CD4-positive, alpha-beta T cell treated with Interleukin-15 for 1 hour (primary cell): ENCODE results near the gene B3GNT8.
"Not testable (repeated sequence)": the region's sequence is repeated elsewhere in the genome, so short reads cannot be mapped to it uniquely, and the experiment has no call there.

Experiments
- DNase-seq: peaks from one replicate; pipeline ENCODE4 v3.0.0-alpha.2; 2020

Gene B3GNT8

DNA sequence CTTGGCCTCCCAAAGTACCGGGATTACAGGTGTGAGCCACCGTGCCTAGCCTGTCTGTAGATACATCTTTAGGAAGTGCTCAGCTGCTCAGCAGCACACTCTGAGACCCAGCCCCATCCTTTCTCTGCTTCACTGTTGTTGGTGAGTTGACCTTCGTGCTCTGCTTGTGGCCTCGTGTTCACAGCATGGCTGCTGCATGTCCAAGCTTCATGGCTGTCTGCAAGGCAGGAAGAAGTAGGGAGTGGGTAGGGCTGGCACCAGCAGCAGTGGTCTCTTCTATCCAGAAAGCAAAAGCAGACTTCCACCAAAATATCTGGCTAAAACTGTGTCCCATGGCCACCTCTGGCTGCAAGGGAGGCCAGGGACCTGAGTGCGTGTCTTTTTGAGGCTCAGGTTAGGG lies 14.2 kb downstream of the B3GNT8 start:
- DNase-seq: no peak

DNA sequence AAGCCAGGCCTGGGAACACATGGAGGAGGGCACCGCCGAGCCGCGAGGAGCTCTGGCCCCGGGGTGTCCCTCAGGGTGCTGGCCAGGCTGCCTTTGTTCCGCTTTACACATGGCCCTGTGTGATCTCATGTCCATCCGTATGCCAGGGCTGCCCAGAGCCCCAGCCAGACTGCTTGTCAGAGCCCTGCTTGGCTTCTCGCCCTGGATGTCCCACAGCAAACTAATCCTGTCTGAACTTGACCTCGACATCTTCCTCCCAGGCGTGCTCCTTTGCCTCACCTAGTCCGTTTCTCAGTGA lies 15.3 kb downstream of the B3GNT8 start:
- DNase-seq: no peak

DNA sequence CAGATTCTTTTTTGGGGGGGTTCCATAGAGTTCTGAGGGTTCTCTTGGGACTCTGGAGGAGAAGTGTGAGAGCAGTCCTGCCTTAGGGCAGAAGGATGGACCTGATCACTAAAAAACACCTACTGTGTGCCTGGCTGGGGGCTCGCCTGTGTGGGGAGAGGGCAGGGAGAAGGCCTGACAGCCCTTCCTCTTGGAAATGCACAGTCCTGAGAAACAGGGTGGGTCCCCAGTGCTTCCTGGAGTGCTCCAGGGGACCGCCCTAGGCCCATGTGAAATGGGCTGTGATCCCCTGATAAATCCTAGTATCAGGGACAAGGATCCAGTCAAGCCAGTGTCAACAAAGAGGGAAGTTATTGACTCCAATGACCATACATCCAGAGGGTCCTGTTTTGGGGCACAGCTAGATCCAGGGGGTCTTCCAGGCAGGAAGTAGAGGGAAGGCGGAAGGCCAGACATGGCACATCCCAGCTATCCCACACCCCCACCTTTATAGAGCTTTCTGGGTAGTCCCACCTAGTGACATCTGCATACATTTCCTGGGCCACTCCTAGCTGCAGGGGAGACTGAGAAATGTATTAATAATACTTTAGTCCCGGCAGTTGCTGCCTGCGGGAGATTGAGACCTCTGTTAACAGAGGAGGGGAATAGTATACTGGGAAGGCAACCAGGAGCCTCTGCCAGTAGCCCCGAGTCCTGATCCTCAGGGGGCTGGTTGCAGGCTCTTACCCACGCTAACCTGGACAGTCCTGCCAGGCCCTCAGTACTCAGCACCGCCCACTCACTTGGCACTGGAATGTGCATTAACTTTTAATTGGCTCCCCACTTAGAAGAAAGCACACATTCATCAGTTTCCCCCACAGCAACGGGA lies 15.8 kb downstream of the B3GNT8 start:
- DNase-seq: no peak

DNA sequence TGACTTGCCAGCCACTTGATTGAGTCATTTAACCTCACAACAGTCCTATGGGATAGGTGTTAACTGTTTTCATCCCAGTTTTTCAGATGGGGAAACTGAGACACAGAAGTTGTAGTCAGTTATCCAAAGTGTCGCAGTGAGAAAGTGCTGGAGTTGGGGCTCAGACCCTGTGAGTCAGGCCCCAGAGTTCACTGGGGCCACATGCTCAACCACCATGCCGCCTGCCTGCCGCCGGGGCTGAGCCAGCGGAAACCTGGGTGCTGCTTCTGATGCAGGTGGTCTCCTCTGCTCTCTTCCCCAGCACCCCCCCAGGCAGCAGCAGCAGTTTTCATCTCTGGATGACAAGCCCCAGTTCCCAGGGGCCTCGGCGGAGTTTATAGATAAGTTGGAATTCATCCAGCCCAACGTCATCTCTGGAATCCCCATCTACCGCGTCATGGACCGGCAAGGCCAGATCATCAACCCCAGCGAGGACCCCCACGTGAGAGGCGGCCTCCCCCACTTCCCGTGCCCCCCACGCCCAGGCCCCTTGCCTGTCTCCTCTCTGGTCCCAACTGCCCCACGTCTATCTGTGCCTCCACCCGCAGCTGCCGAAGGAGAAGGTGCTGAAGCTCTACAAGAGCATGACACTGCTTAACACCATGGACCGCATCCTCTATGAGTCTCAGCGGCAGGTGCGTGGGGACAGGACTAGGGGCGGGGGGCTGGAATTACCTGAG lies 16.7 kb downstream of the B3GNT8 start:
- DNase-seq: no peak

DNA sequence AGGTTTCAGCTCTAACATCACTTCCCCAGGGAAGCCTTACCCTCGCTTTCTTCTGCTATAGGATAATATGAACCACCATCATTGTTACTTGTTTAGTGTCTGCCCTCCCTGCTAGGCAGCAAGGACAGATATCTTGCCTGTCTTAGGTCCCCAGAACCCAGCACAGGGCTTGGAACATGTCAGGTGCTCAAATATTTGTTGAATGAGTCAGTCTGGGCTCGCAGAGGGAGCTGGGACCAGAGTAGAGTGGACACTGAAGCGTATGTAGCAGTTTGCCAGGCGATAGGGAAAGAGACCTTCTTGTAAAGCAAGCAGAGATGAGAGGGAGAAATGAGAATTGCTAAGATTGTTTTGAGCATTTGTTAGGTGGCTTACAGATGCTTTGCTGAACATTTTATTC lies 17.9 kb downstream of the B3GNT8 start:
- no peak for DNase-seq

DNA sequence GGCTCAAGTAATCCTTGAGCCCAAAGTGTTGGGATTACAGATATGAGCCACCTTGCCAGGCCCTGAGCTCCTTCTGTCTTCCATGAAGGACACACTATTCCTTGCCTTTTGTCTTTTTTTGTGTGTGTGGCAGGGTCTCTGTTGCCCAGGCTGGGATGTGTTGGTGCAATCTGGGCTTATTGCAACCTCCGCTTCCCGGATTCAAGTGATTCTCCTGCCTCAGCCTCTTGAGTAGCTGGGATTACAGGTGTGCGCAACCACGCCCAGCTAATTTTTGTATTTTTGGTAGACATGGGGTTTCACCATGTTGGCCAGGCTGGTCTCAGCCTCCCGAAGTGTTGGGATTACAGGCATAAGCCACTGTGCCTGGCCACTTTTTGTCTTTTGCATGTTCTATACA lies 18.3 kb downstream of the B3GNT8 start:
- not testable (repeated sequence) for DNase-seq

DNA sequence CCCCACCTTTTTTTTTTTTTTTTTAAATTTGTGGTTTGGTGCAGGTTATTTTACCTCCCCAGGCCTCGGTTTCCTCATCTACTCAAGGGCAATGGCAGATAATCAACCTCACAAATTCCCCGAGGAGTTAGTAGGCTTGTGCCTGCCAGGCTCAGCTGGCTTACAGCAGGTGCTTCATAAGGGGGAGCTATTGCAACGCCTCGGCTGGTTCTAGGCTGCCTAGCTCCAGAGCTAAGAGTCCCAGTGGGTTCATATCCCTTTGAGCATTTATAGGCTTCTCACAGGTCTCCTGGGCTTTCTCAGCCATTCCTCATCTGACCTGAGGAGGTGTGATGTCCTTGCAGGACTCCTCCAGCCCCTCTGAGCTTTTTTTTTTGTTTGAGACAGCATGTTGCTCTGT lies 18.9 kb downstream of the B3GNT8 start:
- DNase-seq: no peak

DNA sequence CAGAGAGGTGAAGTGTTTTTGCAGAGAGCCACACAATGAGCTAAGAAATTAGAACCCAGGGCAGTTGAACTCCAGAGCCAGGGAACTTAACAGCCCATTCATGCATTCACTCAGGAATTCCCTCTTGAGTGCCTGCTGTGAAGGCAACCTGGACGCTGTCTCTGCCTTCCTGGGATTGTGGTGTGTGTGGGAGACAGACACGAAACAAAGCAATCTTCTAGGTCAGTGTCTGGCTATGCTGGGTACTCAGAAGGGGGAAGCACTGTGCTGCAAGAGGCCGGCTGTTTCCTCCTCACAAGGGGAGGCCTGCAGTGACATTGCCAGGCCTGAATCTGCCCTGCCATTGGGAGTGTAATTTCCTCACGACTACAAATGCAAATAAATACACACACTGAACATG lies 19.9 kb downstream of the B3GNT8 start:
- no peak for DNase-seq

DNA sequence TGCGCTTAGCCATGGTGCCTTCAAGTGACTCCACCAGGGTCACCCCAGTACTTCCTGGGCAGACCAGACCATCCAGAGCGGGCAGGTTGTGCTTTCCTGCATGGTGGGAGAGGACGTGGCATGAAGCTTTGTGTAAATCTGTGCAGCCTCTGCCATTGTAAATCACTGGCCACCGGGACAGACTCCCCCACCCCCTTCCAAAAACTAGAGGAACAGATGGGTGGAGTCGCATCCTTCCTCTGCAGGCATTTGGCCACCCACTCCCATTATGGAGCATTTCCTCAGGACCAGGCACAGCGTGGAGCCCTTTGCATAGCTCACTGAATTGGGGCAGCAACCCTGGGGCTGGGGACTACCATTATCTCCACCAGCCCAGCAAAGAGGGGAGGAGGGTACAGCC lies 21.4 kb downstream of the B3GNT8 start:
- DNase-seq: no peak

DNA sequence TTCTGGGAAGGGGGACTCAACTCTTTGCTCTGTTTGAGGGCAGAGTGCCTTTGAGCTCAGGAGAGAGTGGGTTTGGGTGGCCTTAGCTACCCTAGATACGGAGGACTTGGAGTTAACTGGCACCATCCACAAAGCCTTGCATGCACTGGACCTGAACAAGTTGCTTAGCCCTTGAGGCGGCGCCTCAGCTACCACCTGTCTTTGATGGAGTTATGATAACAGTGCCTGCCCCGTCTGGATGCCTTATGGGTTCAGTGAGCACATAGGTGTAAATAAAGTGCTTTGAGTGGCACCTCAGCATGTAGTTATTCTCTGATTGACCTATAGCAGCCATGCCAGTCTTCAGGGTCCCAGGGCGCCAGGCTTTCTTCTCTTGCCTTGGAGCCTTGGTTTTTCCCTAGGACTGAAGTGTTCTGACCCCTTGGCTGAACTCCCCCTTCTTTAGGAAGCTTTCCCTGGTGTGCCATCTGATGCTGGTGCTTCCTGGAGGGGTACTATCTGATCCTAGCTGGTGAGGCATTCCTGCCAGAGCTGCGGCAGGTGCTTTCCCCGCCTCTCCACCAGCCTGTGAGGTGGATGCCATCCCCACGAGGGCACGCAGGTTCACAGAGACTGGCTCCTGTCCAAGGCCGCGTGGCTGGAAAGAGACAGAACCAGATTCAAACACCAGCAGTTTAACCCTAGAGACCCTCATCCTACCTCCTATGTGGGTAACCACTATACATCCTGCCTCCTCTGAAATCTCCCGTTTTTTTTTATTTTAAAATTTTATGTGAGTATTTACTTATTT lies 23.8 kb downstream of the B3GNT8 start:
- DNase-seq: no peak

DNA sequence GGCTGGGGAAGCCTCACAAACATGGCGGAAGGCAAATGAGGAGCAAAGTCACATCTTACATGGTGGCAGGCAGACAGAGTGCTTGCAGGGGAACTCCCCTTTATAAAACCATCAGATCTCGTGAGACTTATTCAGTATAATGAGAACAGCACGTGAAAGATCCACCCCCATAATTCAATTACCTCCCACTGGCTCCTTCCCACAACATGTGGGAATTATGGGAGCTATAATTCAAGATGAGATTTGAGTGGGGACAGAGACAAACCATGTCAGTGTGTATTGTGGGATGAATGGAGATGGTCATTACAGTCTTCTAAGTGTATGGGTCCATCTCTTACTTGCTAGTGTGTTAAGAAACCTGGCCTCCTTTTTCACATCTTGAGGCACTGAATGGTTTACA lies 25.2 kb downstream of the B3GNT8 start:
- no peak for DNase-seq

DNA sequence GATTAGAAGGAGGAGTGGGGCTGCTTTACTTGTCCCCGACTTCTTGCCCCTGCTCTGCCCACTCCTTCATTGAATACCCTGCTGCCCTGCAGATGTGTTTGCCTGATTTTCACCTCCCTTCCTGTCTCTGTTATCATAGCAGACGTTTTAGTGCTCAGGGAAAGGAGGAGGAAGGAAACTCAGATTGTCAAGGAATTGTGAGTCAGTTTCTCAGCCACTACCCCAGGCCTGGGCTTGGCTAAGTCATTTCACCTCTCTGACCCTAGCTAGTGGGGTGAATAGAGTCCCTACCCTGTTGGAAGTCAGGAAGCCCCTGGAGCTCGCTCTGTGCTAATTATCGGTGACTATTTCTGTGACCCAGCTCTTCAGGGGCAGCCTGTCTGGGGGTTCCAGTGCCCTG lies 25.7 kb downstream of the B3GNT8 start:
- DNase-seq: no peak

DNA sequence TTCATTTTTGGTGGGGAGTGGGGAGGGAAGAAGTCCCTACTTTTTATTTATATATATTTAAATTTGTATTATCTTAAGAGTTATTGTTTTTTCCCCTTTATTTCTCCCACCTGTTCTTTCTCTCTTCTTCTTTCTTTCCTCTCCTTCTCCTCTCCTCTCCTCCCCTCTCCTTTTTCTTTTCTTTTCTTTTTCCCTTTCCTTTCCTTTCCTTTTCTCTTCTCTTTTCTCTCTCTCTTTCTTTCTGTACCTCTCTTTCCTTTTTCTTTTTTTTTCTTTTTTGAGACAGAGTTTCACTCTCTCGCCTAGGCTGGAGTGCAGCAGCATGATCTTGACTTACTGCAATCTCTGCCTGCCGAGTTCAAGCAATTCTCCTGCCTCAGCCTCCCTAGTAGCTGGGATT lies 27.6 kb downstream of the B3GNT8 start:
- DNase-seq: no peak

DNA sequence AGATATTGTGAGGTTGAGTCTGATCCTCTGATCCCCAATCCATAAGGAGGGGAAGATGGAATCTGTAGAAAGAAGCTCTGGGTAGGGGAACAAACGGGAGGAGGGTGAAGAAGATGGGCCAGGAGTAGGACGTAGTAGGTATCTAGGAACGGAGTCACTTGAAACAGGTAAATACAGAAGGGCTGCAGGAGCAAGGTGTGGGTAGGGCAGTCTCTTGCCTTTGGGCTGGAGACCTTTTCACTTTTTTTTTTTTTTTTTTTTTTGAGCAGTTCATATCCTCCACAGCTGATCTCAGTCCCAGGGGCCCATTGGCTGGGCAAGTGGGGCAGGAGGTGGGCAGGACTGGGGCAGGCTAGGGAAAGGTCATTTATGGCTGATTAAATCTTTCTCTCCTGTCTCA lies 28.1 kb downstream of the B3GNT8 start:
- DNase-seq: no peak

DNA sequence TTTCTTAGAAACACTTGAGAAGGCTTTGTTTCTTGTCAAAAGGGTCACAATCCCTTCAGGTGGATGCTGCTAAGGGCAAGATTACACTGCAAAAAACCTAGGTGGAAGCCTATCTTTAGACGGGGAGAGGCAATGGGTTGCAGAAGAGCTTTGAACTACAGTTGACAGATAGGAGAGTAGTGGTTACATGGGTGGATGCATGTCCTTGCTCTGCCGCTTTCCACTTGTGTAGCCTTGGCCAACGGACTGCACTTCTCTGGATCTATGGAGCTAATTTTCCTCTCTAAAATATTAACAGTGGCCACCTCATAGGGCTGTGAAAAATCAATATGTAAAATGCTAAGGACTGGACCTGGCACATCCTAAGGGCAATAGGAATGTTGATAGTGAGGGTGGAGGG lies 28.6 kb downstream of the B3GNT8 start:
- no peak for DNase-seq

DNA sequence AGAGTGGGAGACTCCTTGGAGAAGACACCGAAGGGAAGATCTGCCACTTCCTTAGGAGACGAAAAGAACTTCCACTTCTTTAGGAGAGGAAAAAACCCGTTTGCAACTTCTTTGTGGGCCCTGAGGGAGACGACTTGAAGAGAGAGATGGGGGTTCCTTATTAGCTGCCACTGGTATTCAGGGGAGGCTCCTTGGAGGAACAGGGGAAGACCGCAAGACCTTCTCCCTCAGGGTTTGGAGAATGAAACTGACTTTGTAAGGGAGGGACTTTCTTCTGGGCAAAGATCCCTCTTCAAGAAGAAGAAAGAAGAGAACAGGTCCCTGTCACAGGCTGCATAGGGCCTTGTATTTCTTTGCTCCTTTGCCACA lies 29.1 kb downstream of the B3GNT8 start:
- DNase-seq: no peak

DNA sequence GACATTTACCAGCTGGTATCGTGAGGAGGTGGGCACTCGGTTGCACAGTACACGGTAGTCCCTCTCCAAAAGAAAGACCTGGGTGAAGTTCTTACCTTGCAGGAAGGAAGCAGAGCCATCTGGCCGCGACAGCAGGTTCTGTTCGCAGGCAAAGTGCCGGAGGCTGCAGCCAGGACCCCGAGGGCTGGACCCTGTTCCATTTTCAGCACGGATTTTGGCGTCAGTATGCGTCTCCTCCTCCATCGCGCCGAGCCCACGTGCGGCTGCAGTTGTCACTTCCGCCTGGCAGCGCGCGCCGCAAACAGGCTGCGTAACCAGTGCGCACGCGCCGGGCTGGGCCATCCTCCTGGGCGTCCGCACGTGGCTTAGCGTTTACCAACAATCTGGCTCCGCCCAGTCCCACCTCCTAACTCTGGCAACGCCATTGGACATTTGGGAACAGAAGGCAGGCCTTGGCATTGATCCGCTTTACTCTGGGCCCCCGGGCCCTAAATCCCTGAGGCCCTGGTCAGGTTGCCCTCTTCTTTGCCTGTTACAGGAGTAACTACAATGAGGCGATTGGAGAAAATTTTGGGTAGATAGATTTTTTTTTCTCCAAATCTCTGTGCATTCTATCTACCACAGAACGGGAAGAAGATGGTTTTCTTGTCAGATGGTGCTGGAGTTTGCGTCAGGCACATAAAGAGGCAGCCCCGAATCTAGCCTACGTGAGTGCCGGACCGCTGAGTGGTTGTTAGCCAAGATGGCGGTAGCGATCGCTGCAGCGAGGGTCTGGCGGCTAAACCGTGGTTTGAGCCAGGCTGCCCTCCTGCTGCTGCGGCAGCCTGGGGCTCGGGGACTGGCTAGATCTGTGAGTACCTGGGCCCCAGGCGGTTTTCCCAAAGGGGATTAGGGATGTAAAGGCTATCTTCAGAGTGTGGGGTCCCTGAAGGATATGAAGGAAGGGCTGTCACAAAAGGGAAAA lies 29.8 kb downstream of the B3GNT8 start, which contains the start of the genes BCKDHA and EXOSC5:
Gene BCKDHA (plus strand): TSS at position 733 of the 964 bp plus-strand sequence. CDS start 10 bp downstream, at position 743.
Gene EXOSC5 (minus strand): TSS at position 274 of the 964 bp plus-strand sequence. CDS start 31 bp downstream, at position 243.
- DNase-seq: peak; percentile 100

DNA sequence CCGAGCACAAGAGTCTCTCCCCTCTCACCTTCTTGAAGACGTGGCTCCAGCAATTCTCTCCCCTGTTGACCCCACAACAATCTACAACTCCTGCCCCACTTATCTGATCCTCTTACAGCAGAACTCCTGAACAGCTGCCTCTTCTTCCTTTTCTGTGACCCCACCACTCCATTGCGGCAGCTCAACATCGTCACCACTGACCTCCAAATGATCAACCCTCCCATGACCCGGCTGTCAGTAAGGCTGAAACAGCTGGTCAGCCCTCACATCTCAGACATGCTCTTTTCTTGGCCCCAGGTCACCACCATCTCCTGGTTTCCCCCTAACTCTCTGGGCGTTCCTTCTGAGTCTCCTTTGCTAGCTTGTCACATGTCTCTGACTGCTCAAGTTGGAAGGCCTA lies 31.8 kb downstream of the B3GNT8 start:
- DNase-seq: no peak

DNA sequence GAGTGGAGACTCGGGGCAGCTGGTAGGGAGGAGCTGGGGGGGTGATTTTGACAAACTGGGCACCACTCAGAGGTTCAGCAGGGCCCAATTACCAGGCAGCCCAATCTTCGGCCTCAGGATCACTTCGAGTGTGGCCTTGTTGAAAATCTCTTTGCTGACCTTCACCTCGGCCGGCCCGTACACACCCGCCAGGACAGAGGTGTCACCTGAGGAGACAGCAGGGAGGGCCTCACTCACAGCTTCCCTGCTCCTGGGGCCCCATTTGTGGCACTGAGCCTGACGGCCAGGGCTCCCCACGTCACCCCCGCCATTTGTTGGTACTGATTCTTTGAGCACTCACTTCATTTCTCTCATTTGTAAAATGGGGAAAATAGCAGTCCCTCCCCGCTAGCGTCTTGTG lies 34.4 kb downstream of the B3GNT8 start:
- DNase-seq: no peak

DNA sequence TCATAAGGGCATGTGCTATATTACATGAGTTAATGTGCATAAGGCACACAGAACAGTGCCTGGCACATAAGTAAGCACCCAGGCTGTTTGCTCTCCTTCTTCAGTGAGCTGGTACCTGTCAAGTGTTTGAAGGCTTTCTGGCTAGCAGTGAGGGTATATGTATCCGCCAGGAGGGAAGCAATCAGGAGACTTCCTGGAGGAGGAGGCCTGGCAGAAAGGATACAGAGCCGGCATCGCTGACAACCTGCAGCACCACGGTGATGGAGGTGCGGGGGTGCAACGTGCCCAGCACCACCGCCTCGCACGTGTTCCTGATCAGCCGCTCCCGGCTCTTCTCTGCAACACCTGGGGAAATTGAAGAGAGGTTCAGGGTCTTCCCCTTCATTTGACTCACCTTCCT lies 35.6 kb downstream of the B3GNT8 start:
- no peak for DNase-seq

DNA sequence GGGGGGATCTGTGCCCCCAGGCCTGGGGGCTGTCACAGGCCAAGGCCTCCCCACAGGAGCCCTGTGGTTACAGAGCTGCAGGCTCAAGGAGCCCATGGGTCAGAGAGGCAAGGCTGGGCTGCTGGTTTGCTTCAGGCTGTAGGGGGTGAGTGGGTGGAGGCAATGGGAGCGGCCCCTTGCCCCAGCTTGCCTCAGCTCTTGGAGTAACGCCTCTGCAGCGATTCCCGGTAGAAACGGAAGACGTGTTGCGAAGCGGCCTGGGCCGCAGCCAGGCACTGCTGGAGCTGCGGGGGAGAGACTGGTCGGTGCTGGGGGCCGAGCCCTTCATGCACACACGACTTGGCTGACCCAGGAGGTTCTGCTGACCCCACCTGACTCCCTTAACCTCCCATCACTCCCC lies 40.7 kb downstream of the B3GNT8 start:
- no peak for DNase-seq

DNA sequence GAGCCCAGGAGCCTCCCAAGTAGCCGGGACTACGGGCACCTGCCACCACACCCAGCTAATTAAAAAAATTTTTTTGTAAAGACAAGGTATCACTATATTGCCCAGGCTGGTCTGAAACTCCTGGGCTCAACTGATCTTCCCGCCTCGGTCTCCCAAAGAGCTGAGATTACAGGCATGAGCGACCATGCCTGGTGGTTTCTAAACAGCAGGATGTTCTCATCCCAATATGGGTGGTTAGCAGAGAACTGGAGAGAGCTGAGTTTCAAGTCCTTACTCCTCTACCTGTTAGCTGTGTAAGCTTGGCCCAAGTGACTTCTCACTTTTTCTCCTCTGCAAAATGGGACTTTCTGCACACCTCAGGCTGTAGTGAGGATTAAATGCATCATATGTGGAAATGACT lies 42.8 kb downstream of the B3GNT8 start:
- DNase-seq: no peak
